Heart left ventricle (tissue), 13 donors: Measurements from ENCODE around the gene DUSP22.

ENCODE experiments used
- POLR2A ChIP-seq, 2 donors: fragments of 450-650 bp; IDR thresholded peaks; one replicate each; pipeline ENCODE4 v1.6.1; 2017; ENCODE audit warnings: antibody characterized with exemption in 2 of 2, mild to moderate bottlenecking in 2 of 2, moderate library complexity in 2 of 2
- TF ChIP-seq, protein P1 (sequence below), 12 donors: fragments of 200-600 bp; sonication (generic) in 4 of 12; IDR thresholded peaks; one replicate each; pipeline versions ENCODE4 v1.5.0 to v1.8.0; 2018 to 2022; ENCODE audit warnings: antibody characterized with exemption in 12 of 12, mild to moderate bottlenecking in 5 of 12
- donor health status: ischemic (EF 13 %, LVEDD 7.1; RV severe dilation, severe dysfunction).
- donor health status: DM: no; HTN: yes; CAD: no.
- donor health status: DM: no; HTN: no; CAD: no.
- donor health status: ischemic (EF 25% LVEDD 6.9; RV normal size, moderate dysfunction).
- donor health status: ischemic (EF 25% LVEDD 5.7; RV mildly dilated, moderate dysfunction).
- donor health status: ischemic (EF 35%, LVEDD 5.7; RV mildly dilated, moderate dysfunction).
- donor health status: nonischemic (EF 11% LVEDD 7.7; RV severe dilation, severe dysfunction).
- donor health status: DM: yes; HTN: yes; CAD: no.
- donor health status: PGD.
- donor health status: ischemic (EF 29% LVEDD 5.4; RV normal size, mild dysfunction).
- donor health status: nonischemic (EF 23%, LVEDD 6.1; RV moderate dilation, normal function).

DNA sequence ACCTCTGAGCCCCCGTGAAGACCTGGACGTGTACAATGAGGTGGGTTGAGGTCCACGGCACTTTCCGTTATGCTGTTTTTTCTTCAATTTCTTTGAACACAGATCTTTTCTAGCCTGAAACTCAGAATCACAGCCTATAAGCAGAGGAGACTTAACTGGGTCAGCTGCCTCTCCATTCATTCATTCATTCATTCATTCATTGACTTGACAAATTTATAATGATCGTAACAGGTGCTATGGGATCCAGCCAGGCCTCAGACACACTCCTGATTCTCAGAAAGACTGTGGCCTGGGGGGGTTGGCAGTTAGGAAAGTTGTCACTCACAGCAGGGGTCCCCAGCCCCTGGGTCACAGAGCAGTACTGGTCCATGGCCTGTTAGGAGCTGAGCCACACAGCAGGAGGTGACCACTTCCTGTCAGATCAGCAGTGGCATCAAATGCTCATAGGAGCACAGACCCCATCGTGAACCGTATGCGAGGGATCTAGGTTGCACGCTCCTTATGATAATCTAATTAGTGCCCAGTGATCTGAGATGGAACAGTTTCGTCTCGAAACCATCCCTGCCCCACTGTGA is 60.7 kb downstream of the DUSP22 start:
- no peak for TF ChIP-seq POLR2A (IDR thresholded peaks at IDR 0.05)
- TF ChIP-seq, protein P1, sequence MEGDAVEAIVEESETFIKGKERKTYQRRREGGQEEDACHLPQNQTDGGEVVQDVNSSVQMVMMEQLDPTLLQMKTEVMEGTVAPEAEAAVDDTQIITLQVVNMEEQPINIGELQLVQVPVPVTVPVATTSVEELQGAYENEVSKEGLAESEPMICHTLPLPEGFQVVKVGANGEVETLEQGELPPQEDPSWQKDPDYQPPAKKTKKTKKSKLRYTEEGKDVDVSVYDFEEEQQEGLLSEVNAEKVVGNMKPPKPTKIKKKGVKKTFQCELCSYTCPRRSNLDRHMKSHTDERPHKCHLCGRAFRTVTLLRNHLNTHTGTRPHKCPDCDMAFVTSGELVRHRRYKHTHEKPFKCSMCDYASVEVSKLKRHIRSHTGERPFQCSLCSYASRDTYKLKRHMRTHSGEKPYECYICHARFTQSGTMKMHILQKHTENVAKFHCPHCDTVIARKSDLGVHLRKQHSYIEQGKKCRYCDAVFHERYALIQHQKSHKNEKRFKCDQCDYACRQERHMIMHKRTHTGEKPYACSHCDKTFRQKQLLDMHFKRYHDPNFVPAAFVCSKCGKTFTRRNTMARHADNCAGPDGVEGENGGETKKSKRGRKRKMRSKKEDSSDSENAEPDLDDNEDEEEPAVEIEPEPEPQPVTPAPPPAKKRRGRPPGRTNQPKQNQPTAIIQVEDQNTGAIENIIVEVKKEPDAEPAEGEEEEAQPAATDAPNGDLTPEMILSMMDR (IDR thresholded peaks at IDR 0.05), result no peak
